Ovary (tissue), 9 donors: ENCODE measurements around the gene BMAL2. TPM values are rescaled to one million over a fixed set of nuclear protein-coding genes. Genes with fewer than 3 reads are reported as not detected.

Experiments
- DNase-seq, 5 donors: peaks; one replicate each; pipeline ENCODE4 v3.0.0-alpha.2; 2019 to 2020
- H3K27ac ChIP-seq, 2 donors: fragments of 200-600 bp; one replicate each; pipeline versions ENCODE4 v1.5.1 to v1.8.0; 2019 to 2022
- H3K27me3 ChIP-seq: fragments of 200-600 bp; one replicate; pipeline ENCODE4 v1.8.0; 2022
- H3K36me3 ChIP-seq: fragments of 200-600 bp; sonication (generic); one replicate; pipeline ENCODE4 v1.5.1; 2019
- H3K4me1 ChIP-seq: one replicate; pipeline ENCODE4 v1.8.1; 2013; ENCODE audit warnings: mild to moderate bottlenecking, moderate library complexity; ENCODE audit not compliant: insufficient read depth
- H3K4me3 ChIP-seq: fragments of 200-600 bp; sonication (generic); one replicate; pipeline ENCODE4 v1.5.1; 2017
- H3K9me3 ChIP-seq, 2 donors: fragments of 200-600 bp in 1 of 2; sonication (generic) in 1 of 2; one replicate each; pipeline versions ENCODE4 v1.5.1 to v1.8.1; 2013 to 2019; ENCODE audit warnings: mild to moderate bottlenecking in 1 of 2, moderate library complexity in 1 of 2
- EP300 ChIP-seq: sonication (generic); formaldehyde crosslinking; IDR thresholded peaks from one replicate; pipeline ENCODE4 v1.6.1; 2017; ENCODE audit warnings: antibody characterized with exemption
- POLR2A ChIP-seq: fragments of 450-650 bp; IDR thresholded peaks from one replicate; pipeline ENCODE4 v1.6.1; 2017; ENCODE audit warnings: antibody characterized with exemption, mild to moderate bottlenecking, moderate library complexity
- WGBS, 3 donors: extraction: QIAGEN DNeasy Blood & Tissue Kit in 1 of 3; methylation state at CpG; one replicate each; pipeline versions ENCODE4 v1.1.5 to v1.1.7; 2013 to 2017; 5-methylcytosine and 5-hydroxymethylcytosine counted together
- intact Hi-C, 4 donors: fragments of 100-400 bp; cut with DNase I; formaldehyde crosslinking; loops; one replicate each; pipeline versions ENCODE4 v1.11.0 to v1.15.1; 2022 to 2023
- polyA plus RNA-seq, 2 donors: library from polyadenylated mRNA; stranded (reverse); fragments of 200-250 nt in 1 of 2; fragments of 350-450 nt in 1 of 2; fragmentation: Illumina TruSeq in 1 of 2; extraction: RNeasy Lipid Tissue Mini Kit (QIAGEN cat#74804) in 1 of 2; gene quantifications; one replicate each; pipeline ENCODE4 v1.2.3, GENCODE V29; 2013 to 2014
- total RNA-seq, 7 donors: library from RNA; depleted of rRNA in 2 of 7; stranded (reverse); fragments of >200 nt in 2 of 7; fragmentation: NEBNext Ultra II Directional in 3 of 7; extraction: Animal tissue kit (Norgen Biotek cat#: 25700) in 3 of 7; gene quantifications; one replicate each; pipeline versions ENCODE4 v1.1.0 to v1.2.4, GENCODE V29; 2016 to 2023
- TF ChIP-seq, protein P1 (sequence below), 3 donors: fragments of 450-650 bp in 2 of 3; fragments of 200-600 bp in 1 of 3; IDR thresholded peaks; one replicate each; pipeline versions ENCODE4 v1.5.1 to v1.8.0; 2016 to 2022; ENCODE audit warnings: antibody characterized with exemption in 3 of 3, mild to moderate bottlenecking in 1 of 3
- donor health status: DM: no; HTN: no; CAD: no; lungs with moderate emphysema.
- donor health status: DM: no; HTN: no; CAD: no.
- donor health status: Bipolar disorder and iron deficiency.
- donor health status: DM: yes; HTN: yes; CAD: no.
- donor health status: DM: no; HTN: no; CAD: no.
- donor health status: DM: yes; HTN: yes; CAD: no.

The BMAL2 gene
- total and polyA plus RNA-seq, 9 donors = 0.13 to 3.0 (median 0.87) TPM

DNA sequence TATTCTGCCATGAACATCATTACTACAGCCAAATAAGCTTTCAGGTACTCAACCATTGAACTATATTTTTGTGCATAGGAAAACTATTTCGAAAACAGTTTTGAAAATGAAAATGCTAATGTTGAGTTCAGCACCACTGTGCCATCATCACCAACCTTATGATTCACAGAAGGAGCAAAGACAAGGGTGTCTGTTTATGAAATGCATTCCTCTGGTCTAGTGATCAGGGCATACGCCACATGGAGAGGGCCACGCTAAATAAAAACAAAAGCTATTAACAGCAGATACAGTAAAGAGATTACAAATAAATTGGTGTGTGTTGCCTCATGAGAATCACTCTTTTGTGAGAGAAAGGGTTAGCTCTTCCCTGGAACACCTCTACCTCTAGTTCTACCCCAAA, 43.2 kb upstream of the BMAL2 start:
- Histone ChIP-seq H3K36me3 (no peaks in the 10 kb centered on the region), H3K4me3 (no peak overlapping the region), H3K9me3 (no peaks in the 10 kb centered on the region), H3K4me1 (peaks cover 10% of the 10 kb centered on the region), H3K27me3 (no peaks in the 10 kb centered on the region), H3K27ac (no peak overlapping the region)
- TF ChIP-seq POLR2A (no peak), EP300 (no peak)
- TF ChIP-seq, protein P1, sequence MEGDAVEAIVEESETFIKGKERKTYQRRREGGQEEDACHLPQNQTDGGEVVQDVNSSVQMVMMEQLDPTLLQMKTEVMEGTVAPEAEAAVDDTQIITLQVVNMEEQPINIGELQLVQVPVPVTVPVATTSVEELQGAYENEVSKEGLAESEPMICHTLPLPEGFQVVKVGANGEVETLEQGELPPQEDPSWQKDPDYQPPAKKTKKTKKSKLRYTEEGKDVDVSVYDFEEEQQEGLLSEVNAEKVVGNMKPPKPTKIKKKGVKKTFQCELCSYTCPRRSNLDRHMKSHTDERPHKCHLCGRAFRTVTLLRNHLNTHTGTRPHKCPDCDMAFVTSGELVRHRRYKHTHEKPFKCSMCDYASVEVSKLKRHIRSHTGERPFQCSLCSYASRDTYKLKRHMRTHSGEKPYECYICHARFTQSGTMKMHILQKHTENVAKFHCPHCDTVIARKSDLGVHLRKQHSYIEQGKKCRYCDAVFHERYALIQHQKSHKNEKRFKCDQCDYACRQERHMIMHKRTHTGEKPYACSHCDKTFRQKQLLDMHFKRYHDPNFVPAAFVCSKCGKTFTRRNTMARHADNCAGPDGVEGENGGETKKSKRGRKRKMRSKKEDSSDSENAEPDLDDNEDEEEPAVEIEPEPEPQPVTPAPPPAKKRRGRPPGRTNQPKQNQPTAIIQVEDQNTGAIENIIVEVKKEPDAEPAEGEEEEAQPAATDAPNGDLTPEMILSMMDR (IDR thresholded peaks at IDR 0.05) = no peak
- intact Hi-C loops = no loop called here
- DNase-seq = no peak
- 92 to 95% (median 94%) methylated on average over 3 of the region's 3 CpGs for WGBS, 3 donors

DNA sequence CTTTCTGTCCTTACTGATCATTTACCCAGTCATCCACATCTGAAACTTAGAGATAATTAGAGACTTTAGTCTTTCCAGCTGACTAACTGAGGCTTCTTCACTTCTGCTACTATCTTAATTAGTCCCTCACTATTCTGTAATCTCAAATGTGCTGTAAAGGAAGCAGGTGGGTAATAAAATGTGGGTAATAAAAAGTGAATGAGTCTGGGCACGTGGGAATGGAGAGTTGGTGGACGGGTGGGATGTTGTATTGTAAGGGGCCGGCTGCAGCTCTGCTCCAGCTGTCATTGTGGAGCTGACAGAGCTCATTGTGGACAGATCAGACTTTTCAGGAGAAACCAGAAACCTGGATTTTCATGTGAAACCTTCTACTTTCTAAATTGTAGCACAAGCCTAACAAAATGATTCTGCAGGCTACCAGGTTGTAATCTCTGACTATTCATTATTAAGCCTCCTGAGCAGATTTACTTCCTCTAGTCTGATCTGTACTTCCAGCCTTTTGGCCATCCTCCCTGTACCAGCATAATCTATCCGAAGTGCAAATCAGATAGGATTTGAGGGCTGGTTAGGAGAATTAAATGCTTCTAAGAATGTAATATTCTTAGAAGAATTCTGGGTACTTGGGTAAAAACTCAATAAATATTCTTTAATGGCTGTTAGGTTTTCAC, 42.0 kb upstream of the BMAL2 start:
- TF ChIP-seq, protein P1 (IDR thresholded peaks at IDR 0.05) = no peak
- TF ChIP-seq EP300 = no peak
- no peak for TF ChIP-seq POLR2A
- Histone ChIP-seq H3K4me1 (peaks cover 9% of the 10 kb centered on the region), H3K36me3 (no peaks in the 10 kb centered on the region), H3K4me3 (no peak overlapping the region), H3K27ac (no peak overlapping the region), H3K27me3 (no peaks in the 10 kb centered on the region), H3K9me3 (no peaks in the 10 kb centered on the region)
- 70 to 79% (median 71%) methylated on average over 4 of the region's 4 CpGs for WGBS, 3 donors
- no peak for DNase-seq
- intact Hi-C loops = loop anchor here in 1 of 4 donors (10.0 kb wide), 1 partner anchor 106 kb away; no protein-coding TSS in a partner anchor

DNA sequence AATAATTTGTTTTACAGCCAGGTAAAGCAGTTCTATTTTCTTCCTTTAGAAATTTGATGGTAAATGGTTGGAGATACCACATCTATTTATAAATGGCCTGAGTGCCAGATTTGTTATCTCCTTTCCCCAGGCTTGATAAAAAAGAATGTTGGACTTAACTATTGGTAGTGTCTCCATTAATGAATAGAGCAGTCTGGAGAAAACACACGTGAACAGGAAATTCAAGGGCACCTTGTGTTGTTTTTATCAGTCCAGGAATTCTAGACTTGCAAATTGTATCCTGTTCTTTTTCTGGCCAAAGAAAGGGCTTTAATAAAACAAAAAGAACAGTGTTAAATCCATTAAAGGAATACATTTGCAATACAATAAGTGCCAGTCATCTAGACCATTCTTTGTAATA, 40.8 kb upstream of the BMAL2 start:
- Histone ChIP-seq H3K4me3 (no peak overlapping the region), H3K36me3 (no peaks in the 10 kb centered on the region), H3K27ac (no peak overlapping the region), H3K9me3 (no peaks in the 10 kb centered on the region), H3K27me3 (no peaks in the 10 kb centered on the region), H3K4me1 (peaks cover 9% of the 10 kb centered on the region)
- 4 to 10% (median 8%) methylated on average over 1 of the region's 1 CpG for WGBS, 3 donors
- intact Hi-C loops = loop anchor here in 1 of 4 donors (10.0 kb wide), 1 partner anchor 107 kb away; no protein-coding TSS in a partner anchor
- DNase-seq = no peak
- TF ChIP-seq POLR2A (no peak), EP300 (no peak)
- TF ChIP-seq, protein P1 (IDR thresholded peaks at IDR 0.05) = no peak

DNA sequence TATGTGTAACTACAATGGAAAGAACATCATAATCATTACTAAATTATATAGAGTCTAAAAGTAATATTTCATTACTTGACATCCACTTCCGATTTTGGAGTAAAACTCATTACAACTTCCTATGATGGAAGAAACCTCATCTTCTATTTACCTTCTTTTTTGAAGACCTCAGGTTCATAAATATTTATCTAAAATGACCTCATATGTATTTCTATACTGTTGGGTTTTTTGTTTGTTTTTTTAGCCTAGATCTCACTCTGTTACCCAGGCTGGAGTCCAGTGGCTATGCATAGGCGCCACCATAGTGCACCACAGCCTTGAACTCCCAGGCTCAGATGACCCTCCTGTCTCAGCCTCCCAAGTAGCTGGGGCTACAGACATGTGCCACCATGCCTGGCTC, 39.9 kb upstream of the BMAL2 start:
- Histone ChIP-seq H3K27me3 (no peaks in the 10 kb centered on the region), H3K36me3 (no peaks in the 10 kb centered on the region), H3K9me3 (no peaks in the 10 kb centered on the region), H3K4me3 (no peak overlapping the region), H3K4me1 (peaks cover 9% of the 10 kb centered on the region), H3K27ac (no peak overlapping the region)
- TF ChIP-seq POLR2A = no peak
- no peak for TF ChIP-seq EP300
- TF ChIP-seq, protein P1 (IDR thresholded peaks at IDR 0.05) = no peak
- DNase-seq = no peak
- intact Hi-C loops = loop anchor here in 1 of 4 donors (10.0 kb wide), 1 partner anchor 108 kb away; no protein-coding TSS in a partner anchor
- WGBS, 3 donors = 91 to 94% (median 91%) methylated on average over 2 of the region's 2 CpGs
